H9 (cell line): Measurements from ENCODE around the gene CDK6. TPM values are rescaled to one million over a fixed set of nuclear protein-coding genes. Genes with fewer than 3 reads are reported as not detected.

Source experiments
- DNase-seq: peaks from one replicate; pipeline ENCODE4 v3.0.0-alpha.2; 2017
- H2AFZ ChIP-seq: one replicate; pipeline ENCODE4 v1.6.1; 2013; ENCODE audit warnings: mild to moderate bottlenecking, low read length, control low read depth, moderate library complexity
- H2AK5ac ChIP-seq: 2 replicates; pipeline ENCODE4 v1.6.1; 2013; ENCODE audit warnings: low read length, control low read depth, mixed read lengths; ENCODE audit not compliant: insufficient read length
- H2BK120ac ChIP-seq: one replicate; pipeline ENCODE4 v1.6.1; 2013; ENCODE audit warnings: low read depth, mild to moderate bottlenecking, low read length, control low read depth, inconsistent platforms; ENCODE audit not compliant: poor library complexity, severe bottlenecking
- H2BK12ac ChIP-seq: 2 replicates; pipeline ENCODE4 v1.6.1; 2013; ENCODE audit warnings: low read length, control low read depth, mixed read lengths, low read depth; ENCODE audit not compliant: insufficient read length
- H2BK15ac ChIP-seq: 2 replicates; pipeline ENCODE4 v1.6.1; 2013; ENCODE audit warnings: low read depth, low read length, control low read depth
- H2BK20ac ChIP-seq: one replicate; pipeline ENCODE4 v1.6.1; 2013; ENCODE audit warnings: low read depth, mild to moderate bottlenecking, low read length, control low read depth, inconsistent platforms; ENCODE audit not compliant: poor library complexity, severe bottlenecking
- H2BK5ac ChIP-seq: 2 replicates; pipeline ENCODE4 v1.6.1; 2013; ENCODE audit warnings: low read length, control low read depth, mixed read lengths; ENCODE audit not compliant: insufficient read length
- H3K14ac ChIP-seq: 2 replicates; pipeline ENCODE4 v1.6.1; 2013; ENCODE audit warnings: low read length, control low read depth; ENCODE audit not compliant: insufficient read depth
- H3K18ac ChIP-seq: 2 replicates; pipeline ENCODE4 v1.6.1; 2013; ENCODE audit warnings: low read depth, mild to moderate bottlenecking, mixed read lengths, low read length, control low read depth; ENCODE audit not compliant: insufficient read length
- H3K23ac ChIP-seq: 2 replicates; pipeline ENCODE4 v1.6.1; 2013; ENCODE audit warnings: low read length, control low read depth, mixed read lengths, low read depth; ENCODE audit not compliant: insufficient read length
- H3K23me2 ChIP-seq: 2 replicates; pipeline ENCODE4 v1.6.1; 2013; ENCODE audit warnings: low read depth, mild to moderate bottlenecking, mixed read lengths, low read length, control low read depth; ENCODE audit not compliant: insufficient read length, poor library complexity, severe bottlenecking
- H3K27ac ChIP-seq: 2 replicates; pipeline ENCODE4 v1.5.1; 2013; ENCODE audit warnings: low read length, control low read depth, mixed read lengths, low read depth; ENCODE audit not compliant: insufficient read length
- H3K27me3 ChIP-seq: 2 replicates; pipeline ENCODE4 v1.6.1; 2013; ENCODE audit warnings: low read length, control low read depth, inconsistent platforms; ENCODE audit not compliant: insufficient read depth
- H3K4ac ChIP-seq: 2 replicates; pipeline ENCODE4 v1.6.1; 2013; ENCODE audit warnings: low read depth, mild to moderate bottlenecking, control low read depth, inconsistent platforms, low read length, moderate library complexity
- H3K4me1 ChIP-seq: 2 replicates; pipeline ENCODE4 v1.6.1; 2013; ENCODE audit warnings: low read length, control low read depth, inconsistent platforms; ENCODE audit not compliant: insufficient read depth
- H3K4me2 ChIP-seq: 2 replicates; pipeline ENCODE4 v1.6.1; 2013; ENCODE audit warnings: low read length, control low read depth, mixed read lengths; ENCODE audit not compliant: insufficient read length, insufficient read depth
- H3K56ac ChIP-seq: 2 replicates; pipeline ENCODE4 v1.6.1; 2013; ENCODE audit warnings: low read depth, mild to moderate bottlenecking, mixed read lengths, low read length, control low read depth; ENCODE audit not compliant: insufficient read length
- H3K79me1 ChIP-seq: 2 replicates; pipeline ENCODE4 v1.6.1; 2013; ENCODE audit warnings: low read depth, mild to moderate bottlenecking, moderate library complexity, low read length, control low read depth, inconsistent platforms; ENCODE audit not compliant: insufficient read depth, poor library complexity, severe bottlenecking
- H3K79me2 ChIP-seq: 2 replicates; pipeline ENCODE4 v1.6.1; 2013; ENCODE audit warnings: low read length, control low read depth, inconsistent platforms; ENCODE audit not compliant: insufficient read depth
- H3K9ac ChIP-seq: 2 replicates; pipeline ENCODE4 v1.6.1; 2013; ENCODE audit warnings: low read length, control low read depth, mixed read lengths; ENCODE audit not compliant: insufficient read length; ENCODE audit errors: extremely low read depth
- H3K9me3 ChIP-seq: one replicate; pipeline ENCODE4 v1.6.1; 2013; ENCODE audit warnings: low read depth, low read length, inconsistent platforms; ENCODE audit not compliant: control insufficient read depth
- H3T11ph ChIP-seq: one replicate; pipeline ENCODE4 v1.6.1; 2013; ENCODE audit warnings: mild to moderate bottlenecking, low read length, control low read depth, inconsistent platforms
- H4K20me1 ChIP-seq: one replicate; pipeline ENCODE4 v1.6.1; 2013; ENCODE audit not compliant: control insufficient read depth, insufficient read length, insufficient read depth
- H4K5ac ChIP-seq: 2 replicates; pipeline ENCODE4 v1.6.1; 2013; ENCODE audit warnings: low read depth, mild to moderate bottlenecking, mixed read lengths, low read length, control low read depth; ENCODE audit not compliant: insufficient read length
- H4K8ac ChIP-seq: replicated peaks from 2 replicates; pipeline ENCODE4 v1.6.1; 2013; ENCODE audit warnings: low read length, control low read depth, mixed read lengths, low read depth; ENCODE audit not compliant: insufficient read length
- H4K91ac ChIP-seq: 2 replicates; pipeline ENCODE4 v1.6.1; 2013; ENCODE audit warnings: low read depth, mild to moderate bottlenecking, moderate library complexity, mixed read lengths, low read length, control low read depth; ENCODE audit not compliant: insufficient read length
- H3K27ac Mint-ChIP-seq, 3 experiments: 2 replicates in 2 of 3; 3 replicates in 1 of 3; pipeline ENCODE4 v1.8.0; 2020 to 2021; ENCODE audit warnings: mixed read lengths in 3 of 3, mild to moderate bottlenecking in 1 of 3, moderate library complexity in 1 of 3
- H3K27me3 Mint-ChIP-seq: 2 replicates; pipeline ENCODE4 v1.8.0; 2021; ENCODE audit warnings: low read depth, mild to moderate bottlenecking, moderate library complexity, mixed read lengths
- H3K36me3 Mint-ChIP-seq, 3 experiments: 2 replicates in 2 of 3; 3 replicates in 1 of 3; pipeline ENCODE4 v1.8.0; 2020 to 2021; ENCODE audit warnings: low read depth in 3 of 3, mixed read lengths in 3 of 3; ENCODE audit not compliant: insufficient read depth in 1 of 3
- H3K4me1 Mint-ChIP-seq, 2 experiments: 2 replicates each; pipeline ENCODE4 v1.8.0; 2020; ENCODE audit warnings: mixed read lengths in 2 of 2
- H3K4me3 Mint-ChIP-seq, 2 experiments: 2 replicates in 1 of 2; 3 replicates in 1 of 2; pipeline ENCODE4 v1.8.0; 2020 to 2021; ENCODE audit warnings: mild to moderate bottlenecking in 2 of 2, mixed read lengths in 2 of 2, moderate library complexity in 1 of 2
- H3K9me3 Mint-ChIP-seq, 2 experiments: 2 replicates in 1 of 2; 3 replicates in 1 of 2; pipeline ENCODE4 v1.8.0; 2020; ENCODE audit warnings: mild to moderate bottlenecking in 2 of 2, mixed read lengths in 2 of 2, moderate library complexity in 1 of 2
- WGBS: extraction: QIAGEN DNeasy Blood & Tissue Kit; methylation state at CpG from one replicate; pipeline ENCODE4 v1.1.7; 2013; ENCODE audit warnings: missing lambda C conversion rate, low lambda C conversion rate, mixed read lengths; ENCODE audit not compliant: insufficient read length; ENCODE audit errors: extremely low coverage; 5-methylcytosine and 5-hydroxymethylcytosine counted together
- total RNA-seq: library from RNA; stranded (reverse); gene quantifications from 2 replicates; pipeline ENCODE4 v1.2.1, GENCODE V29; 2021
- TF ChIP-seq, protein P1 (sequence below): fragments of 200-600 bp; sonication (generic); conservative IDR thresholded peaks from 3 replicates; pipeline ENCODE4 v1.8.0; 2021; ENCODE audit warnings: antibody characterized with exemption, mild to moderate bottlenecking

CDK6 gene
- total RNA-seq, 1 experiment from 2014 or later = 30.0 TPM

DNA sequence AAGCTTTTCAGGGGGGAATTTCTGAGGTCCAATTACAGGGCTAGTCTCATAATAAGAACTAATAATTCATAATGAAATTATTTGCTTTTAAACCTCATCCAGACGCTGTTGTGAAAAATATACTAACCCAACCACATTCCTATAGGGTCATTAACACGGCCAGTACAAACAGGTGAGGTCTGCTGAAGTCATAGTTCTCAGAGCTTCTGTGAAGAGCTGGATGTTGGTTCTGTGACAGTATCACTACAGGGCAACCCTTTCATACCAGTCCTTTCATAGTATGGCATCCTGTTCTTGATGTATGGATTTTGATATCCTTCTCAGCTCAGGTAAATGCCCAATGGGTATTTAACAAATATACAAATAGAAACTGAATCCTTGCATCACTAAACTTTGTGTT lies 183.8 kb downstream of the CDK6 start:
- Histone ChIP-seq H3K56ac (no peak overlapping the region), H4K8ac (no peak overlapping the region), H3K27ac (no peak overlapping the region), H2BK15ac (no peak overlapping the region), H3K9ac (no peak overlapping the region), H2BK5ac (no peak overlapping the region), H3K9me3 (no peaks in the 10 kb centered on the region), H2BK120ac (no peak overlapping the region), H3K23me2 (no peaks in the 10 kb centered on the region), H2BK20ac (no peak overlapping the region), H3T11ph (no peak overlapping the region), H3K4me2 (no peak overlapping the region), H3K18ac (no peak overlapping the region), H4K91ac (no peak overlapping the region), H3K79me1 (no peaks in the 10 kb centered on the region), H3K4ac (no peak overlapping the region), H3K4me1 (no peaks in the 10 kb centered on the region), H2AK5ac (no peak overlapping the region), H3K14ac (no peak overlapping the region), H2BK12ac (no peak overlapping the region), H3K79me2 (no peaks in the 10 kb centered on the region), H3K23ac (no peak overlapping the region), H4K20me1 (no peaks in the 10 kb centered on the region), H3K27me3 (no peaks in the 10 kb centered on the region), H2AFZ (no peak overlapping the region), H4K5ac (no peak overlapping the region)
- Mint-ChIP-seq H3K36me3 (no peaks in the 10 kb centered on the region), H3K4me3 (no peak overlapping the region), H3K4me1 (peaks cover 3 to 5% of the 10 kb centered on the region in 2 experiments; a peak in 2 of 4 replicates), H3K27ac (no peak overlapping the region), H3K27me3 (no peaks in the 10 kb centered on the region), H3K9me3 (no peaks in the 10 kb centered on the region)
- TF ChIP-seq, protein P1, sequence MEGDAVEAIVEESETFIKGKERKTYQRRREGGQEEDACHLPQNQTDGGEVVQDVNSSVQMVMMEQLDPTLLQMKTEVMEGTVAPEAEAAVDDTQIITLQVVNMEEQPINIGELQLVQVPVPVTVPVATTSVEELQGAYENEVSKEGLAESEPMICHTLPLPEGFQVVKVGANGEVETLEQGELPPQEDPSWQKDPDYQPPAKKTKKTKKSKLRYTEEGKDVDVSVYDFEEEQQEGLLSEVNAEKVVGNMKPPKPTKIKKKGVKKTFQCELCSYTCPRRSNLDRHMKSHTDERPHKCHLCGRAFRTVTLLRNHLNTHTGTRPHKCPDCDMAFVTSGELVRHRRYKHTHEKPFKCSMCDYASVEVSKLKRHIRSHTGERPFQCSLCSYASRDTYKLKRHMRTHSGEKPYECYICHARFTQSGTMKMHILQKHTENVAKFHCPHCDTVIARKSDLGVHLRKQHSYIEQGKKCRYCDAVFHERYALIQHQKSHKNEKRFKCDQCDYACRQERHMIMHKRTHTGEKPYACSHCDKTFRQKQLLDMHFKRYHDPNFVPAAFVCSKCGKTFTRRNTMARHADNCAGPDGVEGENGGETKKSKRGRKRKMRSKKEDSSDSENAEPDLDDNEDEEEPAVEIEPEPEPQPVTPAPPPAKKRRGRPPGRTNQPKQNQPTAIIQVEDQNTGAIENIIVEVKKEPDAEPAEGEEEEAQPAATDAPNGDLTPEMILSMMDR = no peak
- no CpG with 5 or more reads among the region's 2 CpGs for WGBS
- DNase-seq = no peak
